Stimulated activated CD8-positive, alpha-beta memory T cell treated with anti-CD3 and anti-CD28 coated beads, Interleukin-12 subunit alpha, Interleukin-12 subunit beta, amount 100 ng/mL, for 4 hours (primary cell): ENCODE measurements around the gene ACTN1.

Experiments used
- DNase-seq: peaks from one replicate; pipeline ENCODE4 v3.0.0-alpha.2; 2020; ENCODE audit warnings: low read depth

The ACTN1 gene

DNA sequence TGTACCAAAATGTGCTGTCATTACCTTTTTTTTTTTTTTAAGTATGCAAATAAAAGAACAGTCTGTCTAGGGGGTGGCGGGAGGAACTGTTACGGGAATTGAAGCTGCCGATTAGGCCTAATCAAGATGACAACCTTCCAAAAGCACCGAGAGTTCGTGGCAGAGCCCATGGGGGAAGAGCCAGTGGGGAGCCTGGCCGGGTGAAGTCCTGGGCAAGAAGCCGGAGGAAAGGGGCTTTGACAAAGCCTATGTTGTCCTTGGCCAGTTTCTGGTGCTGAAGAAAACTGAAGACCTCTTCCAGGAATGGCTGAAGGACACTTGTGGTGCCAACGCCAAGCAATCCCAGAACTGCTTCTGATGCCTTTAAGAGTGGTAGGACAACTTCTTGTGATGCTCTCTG lies 42.6 kb downstream of the ACTN1 start:
- DNase-seq = no peak

- DNase-seq = no peak
These were observed 43.3 kb downstream of the ACTN1 start for GRCh38 chr14:68935761-68936214.

DNA sequence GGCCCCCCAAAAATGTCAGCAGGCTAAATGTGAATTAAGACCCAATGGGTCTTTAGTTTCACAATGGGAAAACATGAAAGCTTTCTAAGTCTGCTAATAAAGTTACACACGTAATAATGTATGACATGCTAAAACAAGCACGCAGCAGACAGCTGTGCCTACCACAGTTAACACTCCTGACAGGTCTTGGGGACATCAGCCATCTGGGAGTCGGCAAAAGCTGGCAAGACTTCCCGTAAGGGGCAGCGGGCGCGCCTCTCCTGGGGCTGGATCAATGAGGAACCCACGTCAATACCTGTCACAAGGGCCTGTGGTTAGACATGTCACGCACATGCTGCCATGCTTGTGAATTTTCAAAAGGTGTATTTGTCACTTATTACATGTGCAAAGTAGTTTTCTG lies 45.0 kb downstream of the ACTN1 start:
- DNase-seq = no peak

DNA sequence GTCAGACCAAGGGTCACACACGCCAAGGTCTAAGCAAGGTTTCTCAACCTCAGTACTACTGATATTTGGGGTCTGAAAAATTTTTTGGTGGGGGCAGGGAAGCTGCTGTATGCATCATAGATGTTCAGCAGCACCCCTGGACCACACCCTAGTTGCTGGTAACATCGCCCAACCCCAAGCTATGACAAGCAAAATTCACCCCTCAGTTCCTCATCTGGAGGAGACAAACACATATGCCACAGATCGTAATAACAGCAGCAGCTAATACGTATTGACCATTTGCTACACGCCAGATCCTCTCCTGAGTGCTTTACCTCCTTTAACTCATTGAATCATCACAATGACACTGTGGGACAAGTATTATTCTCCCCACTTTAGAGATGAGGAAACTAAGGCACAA lies 46.4 kb downstream of the ACTN1 start:
- no peak for DNase-seq

DNA sequence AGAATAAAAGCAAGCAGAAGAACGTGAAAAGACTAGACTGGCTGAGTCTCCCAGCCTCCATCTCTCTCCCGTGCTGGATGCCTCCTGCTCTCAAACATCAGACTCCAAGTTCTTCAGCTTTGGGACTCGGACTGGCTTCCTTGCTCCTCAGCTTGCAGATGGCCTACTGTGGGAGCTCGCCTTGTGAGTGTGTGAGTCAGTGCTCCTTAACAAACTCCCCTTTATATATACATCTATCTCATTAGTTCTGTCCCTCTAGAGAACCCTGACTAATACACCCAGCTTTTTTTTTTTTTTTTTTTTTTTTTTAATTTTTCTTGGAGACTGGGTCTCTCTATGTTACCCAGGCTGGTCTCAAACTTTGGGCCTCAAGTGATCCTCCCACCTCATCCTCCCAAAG lies 46.9 kb downstream of the ACTN1 start:
- no peak for DNase-seq

DNA sequence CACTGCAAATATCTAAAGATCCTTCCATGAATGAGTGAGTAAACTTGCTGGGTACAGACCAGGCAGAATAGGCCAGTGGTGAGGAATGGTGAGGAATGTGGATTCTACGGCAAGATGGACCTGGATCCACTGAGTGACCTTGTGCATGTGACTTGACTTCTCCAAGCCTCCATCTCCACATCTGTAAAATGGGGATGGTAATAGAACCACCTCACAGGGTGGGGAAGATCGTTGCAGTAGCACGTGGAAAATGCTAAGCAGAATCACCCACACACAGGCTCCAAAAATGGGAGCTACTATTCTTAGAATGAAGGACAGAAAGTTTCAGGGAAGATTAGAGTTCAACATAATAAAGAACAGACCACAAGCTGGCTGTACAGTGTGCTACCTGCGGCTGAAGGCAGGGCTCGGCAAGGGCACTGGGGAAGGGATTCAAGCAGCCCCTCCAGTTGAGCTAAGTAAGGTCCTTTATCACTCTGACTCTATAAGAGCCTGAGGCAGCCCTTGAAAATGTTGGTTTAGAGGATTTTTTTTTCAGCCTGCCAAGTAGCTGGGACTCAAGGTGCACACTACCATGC lies 47.5 kb downstream of the ACTN1 start:
- DNase-seq = no peak

GRCh38 chr14:68931063-68931462 lies 48.0 kb downstream of the ACTN1 start:
- no peak for DNase-seq

- DNase-seq = no peak
These were observed 49.3 kb downstream of the ACTN1 start for GRCh38 chr14:68929623-68930307.

- DNase-seq = no peak
These were observed 50.1 kb downstream of the ACTN1 start for GRCh38 chr14:68928770-68929550.

DNA sequence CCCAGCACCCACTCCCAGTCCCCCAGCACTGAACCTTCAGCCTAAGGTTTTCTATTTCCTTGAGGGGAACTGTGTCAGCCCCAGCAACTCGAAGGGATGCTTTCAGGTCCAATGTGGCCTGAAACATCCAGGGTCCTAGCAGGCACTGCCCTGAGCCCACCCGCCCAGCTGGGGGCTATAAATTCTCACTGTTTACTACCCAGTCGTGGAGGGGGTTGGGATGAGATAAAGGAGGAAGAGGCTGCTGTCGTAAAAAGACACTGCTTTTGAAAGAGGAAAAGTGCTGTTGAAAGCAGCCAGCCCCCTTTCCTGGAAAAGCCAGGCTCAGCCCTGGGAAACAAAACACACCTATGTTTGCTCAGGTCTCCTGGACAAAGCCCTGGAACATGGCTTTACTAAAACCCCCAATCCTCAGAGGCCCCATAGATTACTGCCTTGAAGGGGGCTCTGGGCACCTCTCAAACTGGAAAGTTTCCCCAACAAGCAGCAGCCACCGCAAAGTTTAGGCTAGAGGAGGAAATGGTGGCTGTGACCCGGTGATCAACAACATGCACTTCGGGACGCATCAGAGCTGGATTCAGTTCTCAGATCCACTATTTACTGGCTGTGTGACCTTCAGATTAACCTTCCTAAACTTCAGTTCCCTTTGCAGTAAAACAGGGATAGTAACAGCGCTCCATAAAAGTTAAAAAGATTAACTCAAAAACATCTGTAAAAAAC lies 51.0 kb downstream of the ACTN1 start:
- no peak for DNase-seq

DNA sequence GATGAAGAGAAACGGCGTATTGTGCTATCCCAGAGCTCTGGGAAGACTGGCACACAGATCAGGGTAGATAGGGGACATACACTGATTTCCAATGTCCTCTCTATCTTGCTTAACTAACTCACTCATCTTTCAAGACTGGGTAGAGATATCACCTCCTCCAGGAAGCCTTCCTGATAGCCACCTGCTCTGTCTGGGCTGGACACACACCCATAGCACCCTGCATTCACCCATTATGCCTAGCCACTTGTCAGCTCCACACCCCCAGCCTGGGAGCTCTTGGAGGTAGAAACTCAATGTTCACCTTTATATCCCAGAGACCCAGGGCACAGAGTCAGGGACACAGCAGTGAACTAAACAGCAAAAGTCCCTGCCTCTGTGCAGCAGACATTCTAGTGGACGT lies 52.0 kb downstream of the ACTN1 start:
- no peak for DNase-seq

DNA sequence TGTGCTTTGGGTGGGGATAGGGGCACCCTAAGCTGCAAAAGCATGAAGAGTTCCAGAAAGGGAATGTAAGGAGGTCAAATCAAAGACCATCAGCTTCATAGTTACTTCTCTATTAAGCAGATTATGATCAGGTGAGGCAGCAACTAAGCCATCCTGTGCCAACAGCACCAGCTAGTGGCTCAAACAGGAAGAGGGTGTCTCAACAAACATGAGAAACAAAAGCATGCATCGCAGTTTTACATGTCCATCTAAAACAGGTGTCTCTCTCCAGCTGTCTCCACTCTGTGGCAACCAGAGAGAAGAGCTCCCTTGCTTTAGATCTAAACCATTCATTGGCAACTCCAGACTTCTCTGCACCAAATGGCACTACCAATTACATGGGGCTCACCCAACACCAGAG lies 52.9 kb downstream of the ACTN1 start:
- no peak for DNase-seq

GRCh38 chr14:68925373-68925772 lies 53.7 kb downstream of the ACTN1 start:
- no peak for DNase-seq

DNA sequence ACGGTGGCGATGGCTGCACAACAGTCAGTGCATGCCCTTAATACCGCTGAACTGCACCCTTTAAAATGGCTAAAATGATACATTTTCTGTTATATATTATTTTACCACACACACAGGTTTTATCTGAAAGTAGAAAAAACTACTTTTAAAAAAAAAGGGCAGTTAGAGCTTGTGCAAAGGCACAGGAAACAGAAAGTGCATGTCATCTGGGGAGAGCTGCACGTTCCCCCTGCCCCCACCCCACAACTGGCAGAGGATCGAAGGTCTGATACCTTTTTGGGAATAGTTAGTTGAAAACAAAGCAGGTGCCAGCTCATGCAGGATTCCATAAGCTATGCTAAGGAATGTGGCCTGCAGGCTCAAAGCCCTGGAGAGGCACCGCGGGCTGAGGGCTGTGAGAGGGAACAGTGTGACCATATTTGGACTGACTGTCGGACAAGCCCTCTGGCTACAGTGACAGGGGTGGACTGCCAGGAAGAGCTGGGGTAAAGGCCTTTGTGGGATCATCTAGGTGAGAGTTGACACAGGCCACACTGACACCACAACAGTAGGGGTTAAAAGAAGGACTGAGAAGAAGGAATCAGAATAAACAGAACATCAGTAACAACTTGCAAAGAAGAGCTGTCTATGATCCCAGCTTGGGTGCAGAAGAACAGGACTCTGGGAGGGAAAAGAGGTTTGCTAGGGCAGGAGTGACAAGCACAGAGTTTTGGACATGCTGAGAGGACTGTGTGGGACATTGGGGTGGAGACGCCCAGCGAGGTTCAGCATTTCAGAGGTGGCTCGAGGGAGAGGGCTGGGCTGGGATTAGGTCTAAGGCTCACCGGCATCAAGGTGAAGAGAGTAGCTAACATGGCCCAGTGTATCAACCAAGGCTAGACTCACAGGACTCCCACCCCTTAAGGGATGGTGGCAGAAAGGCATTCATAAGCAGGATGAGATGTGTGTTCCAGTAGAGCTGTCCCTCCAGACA lies 54.6 kb downstream of the ACTN1 start:
- DNase-seq = no peak

DNA sequence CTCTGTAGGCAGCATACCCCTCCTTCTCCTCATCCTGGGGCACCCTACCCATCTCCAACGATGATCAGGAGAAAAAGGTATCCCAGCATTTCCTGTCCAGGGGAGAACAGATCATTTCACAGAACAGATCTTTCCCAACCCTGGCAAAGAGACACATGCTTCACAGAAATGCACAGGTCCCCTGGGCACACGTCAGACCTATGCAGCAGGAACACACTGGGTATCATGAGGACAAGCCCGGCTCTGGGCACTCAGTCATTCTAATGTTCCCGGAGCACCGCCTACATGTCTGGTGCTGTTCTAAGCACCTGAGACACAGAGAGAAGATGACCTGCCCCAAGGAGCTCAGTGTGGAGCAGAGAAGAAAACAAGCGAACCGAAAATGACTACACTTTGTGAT lies 56.2 kb downstream of the ACTN1 start:
- no peak for DNase-seq

DNA sequence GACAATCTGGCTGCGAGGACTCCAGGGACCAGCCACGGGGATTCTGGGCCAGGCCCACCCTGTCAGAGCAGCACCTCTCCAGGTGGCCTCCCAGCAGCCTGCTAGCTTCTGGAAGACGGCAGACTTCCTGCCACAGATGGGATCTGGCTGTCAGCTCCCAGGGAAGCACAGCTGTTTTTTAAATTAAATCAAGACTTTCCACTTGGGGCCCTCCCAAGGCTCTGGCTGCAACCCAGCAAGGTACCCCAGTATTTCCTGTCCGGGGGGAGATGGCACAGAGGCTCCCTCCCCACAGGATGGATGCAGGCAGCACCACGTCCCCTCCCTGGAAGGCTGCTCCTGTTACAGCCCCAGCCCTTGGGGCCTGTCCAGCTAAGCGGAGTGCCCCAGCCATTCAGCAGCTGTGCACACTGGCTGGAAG lies 56.9 kb downstream of the ACTN1 start:
- no peak for DNase-seq

GRCh38 chr14:68921666-68922065 lies 57.4 kb downstream of the ACTN1 start:
- no peak for DNase-seq

- no peak for DNase-seq
These were observed 58.1 kb downstream of the ACTN1 start for GRCh38 chr14:68921049-68921448.

DNA sequence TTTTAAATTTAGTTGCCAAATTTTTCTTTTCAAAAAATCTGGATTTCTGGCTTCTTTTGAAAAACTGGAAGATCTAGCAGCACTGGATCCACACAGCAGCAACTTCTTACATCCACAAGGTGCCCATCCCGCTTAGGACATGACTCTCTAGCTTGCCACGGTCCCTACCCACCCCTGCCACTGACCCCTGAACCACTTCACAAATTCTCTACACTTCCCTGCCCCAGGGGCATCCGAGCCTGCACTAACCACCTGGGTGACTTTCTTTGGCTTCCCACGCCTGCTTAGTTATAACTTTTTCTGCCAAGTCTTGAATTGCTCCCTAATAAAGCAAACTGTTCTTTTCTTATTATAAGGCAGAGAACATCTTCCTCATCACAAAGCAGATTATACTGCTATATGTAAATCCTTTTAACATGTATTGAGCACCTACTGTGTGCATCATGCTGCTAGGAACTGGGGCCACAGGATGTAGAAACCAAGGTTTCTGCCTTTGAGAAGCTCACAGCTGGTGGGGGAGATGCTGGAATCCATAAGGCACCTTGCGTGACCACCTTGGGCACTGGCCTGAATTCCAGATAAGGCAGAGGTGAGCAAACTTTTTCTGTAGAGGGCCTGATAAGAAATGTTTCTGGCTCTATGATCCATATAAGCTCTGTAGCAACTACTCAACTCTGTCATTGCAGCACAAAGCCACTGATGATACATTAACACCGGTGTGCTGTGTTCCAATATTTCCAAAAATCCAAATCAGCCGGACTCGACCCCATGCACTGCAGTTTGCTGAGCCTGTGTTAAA lies 59.8 kb downstream of the ACTN1 start:
- no peak for DNase-seq

DNA sequence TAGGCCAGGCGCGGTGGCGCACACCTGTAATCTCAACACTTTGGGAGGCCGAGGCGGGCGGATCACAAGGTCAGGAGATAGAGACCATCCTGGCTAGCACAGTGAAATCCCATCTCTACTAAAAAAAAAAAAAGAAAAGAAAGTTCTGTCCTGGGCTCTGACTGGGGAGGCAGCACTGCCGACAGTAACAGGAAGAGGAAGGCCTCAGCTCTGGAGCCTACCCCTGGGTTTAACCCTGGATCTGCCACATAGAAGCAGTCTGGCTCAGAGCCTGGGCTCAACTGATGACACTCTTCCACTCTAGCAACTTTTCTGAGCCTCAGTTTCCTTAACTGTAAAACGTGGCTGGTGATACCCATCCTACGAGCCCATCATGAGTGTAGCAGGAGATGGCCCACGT lies 60.5 kb downstream of the ACTN1 start:
- no peak for DNase-seq
